GM21786 (cell line): ENCODE results near the gene BBS12.

ENCODE experiments used
- ATAC-seq: cut with Tn5 transposase; IDR thresholded peaks from one replicate; pipeline ENCODE4 v1.9.1; 2021; ENCODE audit not compliant: unreplicated experiment

Gene BBS12

DNA sequence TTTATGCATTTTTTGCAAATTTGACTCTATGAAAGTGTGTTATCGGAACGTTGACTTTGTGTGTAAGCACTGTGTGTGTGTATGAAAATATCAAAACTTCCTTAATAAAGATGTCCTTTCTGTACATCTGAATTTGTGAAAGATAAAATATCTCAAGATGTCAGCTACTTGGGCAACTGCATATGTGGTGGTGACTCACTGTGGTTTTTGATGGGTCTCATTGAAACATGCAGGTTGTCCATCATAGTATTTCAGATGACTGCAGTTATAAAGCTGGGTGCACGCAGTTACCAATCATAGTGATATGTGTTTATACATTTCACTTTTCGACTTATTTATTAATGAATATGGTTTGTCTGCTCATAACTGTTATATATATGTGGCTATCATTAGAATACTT is 19.7 kb upstream of the BBS12 start:
- ATAC-seq: no peak

GRCh38 chr4:122715221-122715620 is 17.3 kb upstream of the BBS12 start:
- ATAC-seq: no peak

DNA sequence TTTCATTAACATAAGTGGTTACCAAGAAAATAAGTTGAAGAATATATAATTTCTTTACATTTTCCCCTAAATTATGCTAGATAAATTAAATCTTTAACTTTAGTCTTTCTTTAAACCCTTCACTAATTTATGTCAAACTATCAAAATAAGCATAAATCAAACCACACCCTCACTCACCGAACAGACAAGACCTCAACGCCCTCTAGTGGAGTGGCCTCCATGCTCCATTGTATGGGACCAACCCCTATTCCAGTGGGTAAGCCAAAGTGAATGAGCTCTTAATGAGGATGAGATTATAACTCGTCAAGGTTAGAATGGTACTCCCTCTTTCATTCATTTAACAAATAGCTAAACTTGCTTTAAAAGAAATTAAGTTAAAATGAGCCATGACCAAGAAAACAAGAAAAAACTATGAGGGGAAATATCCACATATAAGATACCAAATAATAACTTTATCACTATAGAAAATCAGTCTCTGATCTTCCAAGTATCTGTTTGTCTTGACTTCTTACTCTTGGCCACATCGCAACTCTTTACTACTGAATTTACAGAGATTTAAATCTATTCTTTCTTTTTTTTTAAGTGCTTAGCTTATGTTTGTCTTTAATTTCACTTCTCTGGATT is 15.6 kb upstream of the BBS12 start:
- peak; percentile 89 for ATAC-seq

DNA sequence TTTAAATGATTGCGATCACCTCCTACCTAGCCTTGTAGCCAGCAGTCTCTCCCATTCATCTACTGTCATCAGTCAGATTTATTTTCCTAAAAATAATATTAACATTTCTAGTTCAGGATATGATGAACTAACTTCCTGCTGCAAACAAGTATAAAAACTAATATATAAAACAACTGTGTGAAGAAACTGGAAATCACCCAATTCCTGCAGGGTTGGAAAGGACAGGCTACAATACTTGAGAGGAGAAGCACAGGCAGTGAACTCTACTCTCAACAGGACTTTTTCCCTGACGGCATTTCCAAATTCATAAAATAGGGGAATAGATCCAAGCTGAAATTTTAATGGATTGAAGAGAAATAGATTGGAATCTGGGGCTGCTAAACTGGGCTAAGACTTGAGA is 14.2 kb upstream of the BBS12 start:
- no peak for ATAC-seq

DNA sequence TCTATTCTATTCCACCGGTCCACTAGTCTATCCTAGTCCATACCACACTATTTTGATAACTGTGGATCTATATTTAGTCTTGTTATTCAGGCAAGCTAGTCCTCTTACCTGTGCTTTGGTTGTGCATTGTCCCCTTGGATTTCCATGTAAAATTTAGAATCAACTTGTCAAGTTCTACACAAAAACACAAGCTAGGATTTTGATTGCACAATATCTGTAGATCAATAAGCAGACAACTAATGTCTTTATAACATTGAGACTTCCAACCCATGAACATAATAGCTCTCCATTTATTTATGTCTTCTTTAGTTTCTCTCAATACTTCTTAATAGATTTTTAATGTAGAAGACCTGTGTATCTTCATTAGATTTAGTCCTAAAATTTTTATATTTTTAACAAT is 10.2 kb upstream of the BBS12 start:
- ATAC-seq: no peak

DNA sequence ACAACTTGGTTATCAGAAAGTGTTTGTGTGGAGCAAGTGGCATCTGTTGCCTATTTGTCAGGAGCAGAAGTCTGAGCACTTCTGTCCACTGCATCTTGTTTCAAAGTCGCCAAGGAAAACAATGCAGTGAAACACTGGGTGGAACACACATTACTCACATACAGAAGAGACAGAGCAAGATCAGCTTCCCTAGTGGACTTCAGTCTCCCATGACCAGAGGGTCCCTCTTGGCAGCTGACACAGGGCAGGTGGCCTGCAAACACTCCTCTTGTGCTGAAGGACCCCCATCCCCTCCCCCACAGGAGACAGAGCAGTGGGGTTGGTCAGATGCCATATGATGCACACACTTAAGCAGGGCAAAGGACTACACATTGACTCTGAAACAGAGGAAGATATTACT is 3.6 kb upstream of the BBS12 start:
- no peak for ATAC-seq

- ATAC-seq: no peak
These were observed 828 bp upstream of the BBS12 start for GRCh38 chr4:122731676-122732075.

DNA sequence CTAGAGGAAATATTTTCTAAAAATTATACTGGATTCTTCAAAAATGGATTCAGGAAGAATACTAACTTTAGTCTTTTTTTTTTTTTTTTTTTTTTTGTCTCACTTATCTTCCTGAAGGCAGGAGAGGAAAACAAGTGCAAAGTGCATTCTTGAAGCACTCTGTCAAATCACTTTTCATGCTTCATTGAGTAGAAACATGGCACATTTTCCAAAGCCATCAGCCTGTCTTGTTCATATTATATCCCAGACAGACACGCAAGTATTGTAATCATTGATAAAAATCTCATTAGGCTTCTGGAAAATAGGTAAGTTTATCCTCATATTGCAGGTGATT is 1.2 kb downstream of the BBS12 start:
- no peak for ATAC-seq

- no peak for ATAC-seq
These were observed 6.7 kb downstream of the BBS12 start for GRCh38 chr4:122739174-122739573.

- no peak for ATAC-seq
These were observed 10.7 kb downstream of the BBS12 start for GRCh38 chr4:122742933-122743829.

GRCh38 chr4:122744229-122744628 is 11.7 kb downstream of the BBS12 start:
- no peak for ATAC-seq

DNA sequence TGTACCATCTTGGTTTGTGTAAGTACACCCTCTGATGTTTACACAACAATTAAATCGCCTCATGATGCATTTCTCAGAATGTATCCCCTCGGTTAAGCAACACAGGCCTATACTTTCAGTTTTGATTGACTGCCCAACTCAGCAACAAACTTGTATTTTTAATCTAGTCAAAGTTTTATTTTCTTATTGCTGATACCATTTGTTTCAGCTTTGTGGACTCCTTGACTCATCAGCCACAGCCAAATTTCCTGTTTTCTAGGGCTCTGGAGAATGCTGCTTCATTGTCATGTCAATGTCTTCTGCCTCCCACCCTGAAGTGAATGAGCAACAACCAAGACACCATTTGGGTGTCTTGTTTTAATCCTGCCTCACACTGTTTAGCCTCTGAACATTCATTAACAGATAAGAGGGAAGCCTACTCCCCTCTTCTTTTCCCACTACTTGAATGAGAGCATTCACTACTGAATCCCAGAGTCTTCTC is 14.0 kb downstream of the BBS12 start:
- no peak for ATAC-seq

- ATAC-seq: no peak
These were observed 14.6 kb downstream of the BBS12 start for GRCh38 chr4:122747068-122747467.

DNA sequence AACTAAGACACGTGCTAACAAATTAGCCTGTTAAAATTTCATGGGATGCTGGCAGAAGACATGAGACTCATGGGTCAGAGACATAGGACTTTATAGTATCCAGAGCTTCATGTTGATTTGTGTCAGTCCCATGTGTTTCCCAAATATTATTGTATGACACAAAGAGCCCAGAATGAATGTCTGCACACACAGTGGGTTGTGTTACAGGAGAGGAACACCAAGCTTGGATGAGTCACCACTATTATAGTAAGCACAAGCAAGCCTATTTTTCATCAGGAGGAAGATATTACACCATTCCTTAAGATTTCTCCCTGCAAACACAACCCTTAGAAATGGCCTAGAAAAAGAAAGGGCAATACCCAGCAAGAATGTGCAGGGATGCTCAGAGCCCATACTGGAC is 15.4 kb downstream of the BBS12 start:
- ATAC-seq: no peak

DNA sequence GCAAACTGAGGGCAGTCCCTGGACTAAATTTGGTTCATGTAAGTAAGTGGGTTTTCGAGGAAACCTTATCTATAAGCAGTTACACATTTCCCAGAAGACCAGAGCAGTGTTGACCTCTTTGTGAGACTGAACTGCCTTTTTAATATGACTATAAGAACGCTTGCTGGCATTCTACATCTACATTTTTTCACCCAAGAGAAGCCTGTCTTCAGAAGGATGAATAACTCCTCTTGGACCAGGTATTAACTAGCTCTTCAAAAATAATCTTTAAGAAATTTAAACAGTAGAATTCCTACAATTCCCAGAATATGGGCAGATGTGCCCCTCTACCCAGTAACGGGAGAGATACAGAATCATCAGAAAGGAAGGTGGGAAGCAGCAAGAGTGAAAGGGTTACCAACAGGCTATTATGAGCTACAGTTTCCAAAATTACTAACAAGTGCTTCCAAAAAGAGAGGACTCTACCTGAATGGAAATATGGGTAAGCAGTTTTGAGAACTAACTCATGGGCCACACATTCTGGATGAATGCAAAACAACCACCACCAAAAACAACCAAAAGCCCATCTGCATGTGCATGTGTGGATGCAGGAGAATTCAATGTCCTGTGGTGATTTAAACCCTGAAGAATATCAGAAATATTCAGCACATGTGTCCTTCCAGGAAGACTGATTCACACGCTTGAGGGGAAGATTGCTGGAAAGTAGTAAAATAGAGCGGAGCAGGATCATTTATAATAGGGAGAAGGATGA is 17.4 kb downstream of the BBS12 start:
- no peak for ATAC-seq

DNA sequence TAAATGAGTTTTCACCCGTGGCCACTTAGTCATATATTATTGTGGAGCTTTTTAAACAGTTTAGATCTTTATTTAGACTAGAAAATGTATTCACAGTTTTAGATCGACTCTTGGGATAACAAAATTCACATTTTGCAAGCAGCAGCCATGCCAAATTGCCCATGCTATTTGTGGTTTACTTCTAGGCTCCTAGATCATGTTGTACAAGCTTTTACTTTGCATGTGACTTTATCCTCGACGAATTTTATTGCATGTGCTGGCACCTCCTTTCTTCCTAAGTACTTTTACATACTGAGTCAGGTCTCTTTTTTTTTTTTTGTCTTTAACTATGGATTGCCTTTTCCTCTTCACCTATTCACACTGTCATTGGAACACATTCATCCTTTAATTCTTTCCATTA is 23.2 kb downstream of the BBS12 start:
- no peak for ATAC-seq

GRCh38 chr4:122758033-122758432 is 25.5 kb downstream of the BBS12 start:
- ATAC-seq: peak; percentile 54

GRCh38 chr4:122759639-122760310 is 27.3 kb downstream of the BBS12 start:
- ATAC-seq: no peak

DNA sequence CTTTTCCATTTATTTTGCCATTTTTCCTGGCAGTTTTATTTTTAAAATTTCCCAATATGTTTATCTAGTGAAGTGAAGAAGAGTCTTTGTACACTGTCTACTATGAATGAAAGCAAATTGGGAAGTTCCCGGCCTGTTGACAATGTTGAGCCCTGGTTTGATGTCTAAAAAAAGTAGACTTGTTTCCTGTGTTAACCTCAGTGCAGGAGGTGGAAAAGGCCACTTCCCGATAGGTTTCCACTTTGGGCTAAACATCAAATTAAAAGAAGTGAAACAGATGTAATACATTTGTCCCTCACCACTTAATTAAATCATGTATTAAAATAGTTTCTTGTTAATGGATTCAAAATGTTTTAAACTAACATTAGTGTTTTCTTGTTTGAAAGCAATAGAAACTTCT is 30.0 kb downstream of the BBS12 start:
- peak; percentile 43 for ATAC-seq

DNA sequence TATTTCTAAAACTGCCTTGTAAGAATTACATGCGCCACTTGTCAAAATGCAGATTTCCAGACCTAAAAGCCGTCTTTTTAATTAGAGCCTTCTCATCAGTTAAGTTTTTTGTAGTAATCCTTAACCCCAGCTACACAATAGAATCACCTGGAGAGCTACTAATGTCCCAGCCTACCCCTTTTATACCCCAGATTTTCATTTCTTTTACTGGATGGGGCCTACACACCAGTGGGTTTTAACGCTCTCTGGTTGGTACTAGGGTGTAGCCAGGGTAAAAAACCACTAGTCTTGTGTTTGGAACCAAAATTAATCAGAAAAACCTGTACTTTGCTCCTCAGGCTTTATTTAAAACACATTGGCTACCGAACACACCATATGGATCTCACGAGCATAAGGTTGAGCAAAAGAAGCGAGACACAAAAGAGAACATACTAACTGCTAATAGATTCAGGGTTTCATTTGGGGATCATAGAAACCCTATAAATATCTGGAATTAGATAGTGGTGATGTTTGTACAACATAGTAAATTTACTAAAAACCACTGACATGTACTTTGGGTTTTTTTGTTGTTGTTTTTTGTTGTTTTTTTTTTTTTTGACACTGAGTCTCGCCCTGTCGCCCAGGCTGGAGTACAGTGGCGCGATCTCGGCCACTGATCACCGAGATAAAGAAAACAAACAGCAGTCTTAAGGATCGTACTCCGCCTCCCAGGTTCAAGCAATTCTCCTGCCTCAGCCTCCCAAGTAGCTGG is 30.6 kb downstream of the BBS12 start:
- no peak for ATAC-seq
